Measurements from ENCODE around the gene EEIG1.
"Not testable (repeated sequence)": the region's sequence is repeated elsewhere in the genome, so short reads cannot be mapped to it uniquely, and the experiment has no call there.

The EEIG1 gene

GRCh38 chr9:127980706-127981558 lies at the start of gene EEIG1:
EEIG1 (minus strand) TSS chr9:127980989; CDS start chr9:127980137, 852 bp downstream.
- peak; percentile 98 for DNase-seq (ENCODE audit: low spot score)

GRCh38 chr9:128027705-128028104 lies 46.9 kb upstream of the EEIG1 start:
- DNase-seq (ENCODE audit: low spot score): no peak

- DNase-seq (ENCODE audit: low spot score): no peak
Observed at GRCh38 chr9:128026773-128027541, 46.2 kb upstream of the EEIG1 start.

GRCh38 chr9:128026255-128026772 lies 45.5 kb upstream of the EEIG1 start:
- no peak for DNase-seq (ENCODE audit: low spot score)

- no peak for DNase-seq (ENCODE audit: low spot score)
Observed at GRCh38 chr9:128025736-128026135, 44.9 kb upstream of the EEIG1 start.

GRCh38 chr9:128024761-128025308 lies 44.0 kb upstream of the EEIG1 start:
- DNase-seq (ENCODE audit: low spot score): no peak

- not testable (repeated sequence) for DNase-seq (ENCODE audit: low spot score)
Observed at GRCh38 chr9:128023671-128024070, 42.9 kb upstream of the EEIG1 start.

- no peak for DNase-seq (ENCODE audit: low spot score)
Observed at GRCh38 chr9:128022886-128023285, 42.1 kb upstream of the EEIG1 start.

- DNase-seq (ENCODE audit: low spot score): no peak
Observed at GRCh38 chr9:128021098-128021497, 40.3 kb upstream of the EEIG1 start.

- DNase-seq (ENCODE audit: low spot score): no peak
Observed at GRCh38 chr9:128020692-128021091, 39.9 kb upstream of the EEIG1 start.

GRCh38 chr9:128015696-128016095 lies 34.9 kb upstream of the EEIG1 start:
- no peak for DNase-seq (ENCODE audit: low spot score)

GRCh38 chr9:128011071-128011817 lies 30.5 kb upstream of the EEIG1 start:
- no peak for DNase-seq (ENCODE audit: low spot score)

- no peak for DNase-seq (ENCODE audit: low spot score)
Observed at GRCh38 chr9:128009639-128010038, 28.9 kb upstream of the EEIG1 start.

- no peak for DNase-seq (ENCODE audit: low spot score)
Observed at GRCh38 chr9:128008171-128008570, 27.4 kb upstream of the EEIG1 start.

GRCh38 chr9:128007566-128008138 lies 26.9 kb upstream of the EEIG1 start:
- DNase-seq (ENCODE audit: low spot score): no peak

- no peak for DNase-seq (ENCODE audit: low spot score)
Observed at GRCh38 chr9:128006332-128006996, 25.7 kb upstream of the EEIG1 start.

- no peak for DNase-seq (ENCODE audit: low spot score)
Observed at GRCh38 chr9:128005923-128006322, 25.1 kb upstream of the EEIG1 start.

- DNase-seq (ENCODE audit: low spot score): no peak
Observed at GRCh38 chr9:128003966-128004604, 23.3 kb upstream of the EEIG1 start.

- DNase-seq (ENCODE audit: low spot score): no peak
Observed at GRCh38 chr9:128002959-128003358, 22.2 kb upstream of the EEIG1 start.

- DNase-seq (ENCODE audit: low spot score): peak; percentile 87
Observed at GRCh38 chr9:128001779-128002298, 21.1 kb upstream of the EEIG1 start.
